Neural crest cell (in vitro differentiated cells): ENCODE results near the gene CLOCK. TPM values are rescaled to one million over a fixed set of nuclear protein-coding genes. Genes with fewer than 3 reads are reported as not detected.

ENCODE experiments used
- DNase-seq: peaks from one replicate; pipeline ENCODE4 v3.0.0; 2021; ENCODE audit warnings: low read depth, mixed read lengths, low spot score
- H3K27ac Mint-ChIP-seq: one replicate; pipeline ENCODE4 v1.8.0; 2021; ENCODE audit warnings: mild to moderate bottlenecking, mixed read lengths; ENCODE audit not compliant: unreplicated experiment
- H3K27me3 Mint-ChIP-seq: 2 replicates; pipeline ENCODE4 v1.8.0; 2021; ENCODE audit warnings: low read depth, mild to moderate bottlenecking, mixed read lengths
- H3K36me3 Mint-ChIP-seq: 2 replicates; pipeline ENCODE4 v1.8.0; 2021; ENCODE audit warnings: low read depth, mild to moderate bottlenecking, mixed read lengths
- H3K4me1 Mint-ChIP-seq: 2 replicates; pipeline ENCODE4 v1.8.0; 2021; ENCODE audit warnings: mixed read lengths
- H3K4me3 Mint-ChIP-seq: one replicate; pipeline ENCODE4 v1.8.0; 2021; ENCODE audit warnings: mild to moderate bottlenecking, mixed read lengths
- H3K9me3 Mint-ChIP-seq: 2 replicates; pipeline ENCODE4 v1.8.0; 2021; ENCODE audit warnings: mixed read lengths
- CTCF ChIP-seq: fragments of 200-600 bp; sonication (generic); conservative IDR thresholded peaks from 2 replicates; pipeline ENCODE4 v1.5.0; 2021; ENCODE audit warnings: antibody characterized with exemption, mild to moderate bottlenecking
- total RNA-seq: library from RNA; stranded (reverse); gene quantifications from 2 replicates; pipeline ENCODE4 v1.2.1, GENCODE V29; 2021

The CLOCK gene
- total RNA-seq, 1 donor from 2014 or later, result 21.6 TPM

DNA sequence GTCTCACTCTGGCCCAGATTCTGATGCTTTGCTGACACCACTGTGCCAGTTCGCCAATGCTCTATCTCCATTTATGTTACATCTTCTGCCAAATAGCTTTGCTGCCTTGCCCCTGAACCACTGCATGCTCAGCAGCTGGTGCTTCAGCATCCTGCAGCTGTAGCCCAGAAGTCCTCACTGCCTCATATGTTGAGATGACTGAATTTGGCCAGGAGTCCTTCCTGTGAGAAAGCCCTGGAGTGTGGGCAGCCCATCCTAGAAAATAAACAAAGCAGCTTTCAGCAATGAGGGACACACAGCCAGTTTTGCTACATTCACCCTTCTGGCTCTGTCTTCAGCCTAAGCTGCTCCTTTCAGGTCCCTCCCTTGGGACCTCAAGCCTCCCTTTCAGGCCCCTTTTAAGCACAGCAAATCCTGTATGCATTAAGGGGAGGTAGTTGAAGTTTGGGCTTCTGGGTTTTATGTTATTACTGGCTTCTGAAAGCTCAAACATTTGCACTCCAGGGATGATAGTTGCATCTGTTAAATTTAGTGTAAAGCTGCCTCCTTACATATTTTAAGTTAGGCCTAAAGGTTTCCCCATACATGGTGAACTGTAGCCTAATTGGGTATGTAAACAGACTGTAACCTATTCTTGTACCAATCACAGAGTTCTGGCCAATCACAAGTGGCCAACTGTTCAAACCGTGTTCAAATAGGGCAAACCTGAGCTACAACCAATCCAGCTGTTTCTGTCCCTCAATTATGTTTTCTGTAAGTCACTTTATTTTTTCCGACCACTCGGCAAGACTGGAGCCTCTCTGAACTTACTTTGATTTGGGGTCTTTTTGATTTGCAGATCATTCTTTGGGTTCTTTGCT, 153.0 kb downstream of the CLOCK start:
- Mint-ChIP-seq H3K27me3 (no peaks in the 10 kb centered on the region), H3K4me3 (peak overlapping the region; percentile 67), H3K9me3 (no peaks in the 10 kb centered on the region), H3K4me1 (peaks cover 26% of the 10 kb centered on the region), H3K36me3 (peaks cover 2% of the 10 kb centered on the region), H3K27ac (no peak overlapping the region)
- no peak for DNase-seq
- TF ChIP-seq CTCF, result no peak

- DNase-seq, result no peak
- Mint-ChIP-seq H3K27me3 (no peaks in the 10 kb centered on the region), H3K27ac (no peak overlapping the region), H3K36me3 (no peaks in the 10 kb centered on the region), H3K4me1 (no peaks in the 10 kb centered on the region), H3K9me3 (no peaks in the 10 kb centered on the region), H3K4me3 (no peak overlapping the region)
- no peak for TF ChIP-seq CTCF
Observed at GRCh38 chr4:55386840-55387239, 159.9 kb downstream of the CLOCK start.

GRCh38 chr4:55386073-55386472, 160.6 kb downstream of the CLOCK start:
- no peaks in the 10 kb centered on the region for H3K36me3 Mint-ChIP-seq
- no peak overlapping the region for H3K4me3 Mint-ChIP-seq
- H3K27ac Mint-ChIP-seq, result no peak overlapping the region
- H3K4me1 Mint-ChIP-seq, result no peaks in the 10 kb centered on the region
- TF ChIP-seq CTCF, result no peak
- H3K9me3 Mint-ChIP-seq, result no peaks in the 10 kb centered on the region
- no peak for DNase-seq
- no peaks in the 10 kb centered on the region for H3K27me3 Mint-ChIP-seq

DNA sequence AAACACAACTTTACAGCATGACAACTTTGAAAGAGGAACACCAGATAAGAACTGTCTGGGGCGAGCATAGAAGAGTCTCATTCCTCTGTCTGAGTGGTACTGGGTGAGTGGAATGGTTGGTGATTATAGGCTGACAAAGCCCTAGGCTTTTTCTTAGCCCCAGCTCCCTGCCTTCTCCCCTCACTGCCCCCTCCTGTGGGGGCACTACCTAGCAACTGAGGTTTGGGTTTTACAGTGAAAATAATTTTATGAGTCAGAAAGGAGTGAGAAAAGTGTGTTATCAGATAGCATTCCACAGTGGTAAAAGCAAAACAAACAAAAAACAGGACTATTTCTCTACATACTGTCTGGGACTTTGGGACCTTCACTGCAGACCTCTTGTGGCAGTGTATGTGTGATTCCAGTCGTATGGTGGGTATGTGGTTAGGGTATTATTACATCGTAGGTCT, 161.5 kb downstream of the CLOCK start:
- no peak overlapping the region for H3K27ac Mint-ChIP-seq
- no peaks in the 10 kb centered on the region for H3K36me3 Mint-ChIP-seq

GRCh38 chr4:55382488-55383003, 164.2 kb downstream of the CLOCK start:
- Mint-ChIP-seq H3K9me3 (no peaks in the 10 kb centered on the region), H3K27ac (no peak overlapping the region), H3K4me3 (no peak overlapping the region), H3K36me3 (no peaks in the 10 kb centered on the region), H3K27me3 (no peaks in the 10 kb centered on the region), H3K4me1 (no peaks in the 10 kb centered on the region)
- no peak for TF ChIP-seq CTCF
- no peak for DNase-seq

More for the DNA sequence above, 161.5 kb downstream of the CLOCK start:
- Mint-ChIP-seq H3K4me1 (no peaks in the 10 kb centered on the region), H3K27me3 (no peaks in the 10 kb centered on the region), H3K9me3 (no peaks in the 10 kb centered on the region), H3K4me3 (no peak overlapping the region)
- no peak for TF ChIP-seq CTCF
- DNase-seq, result no peak
